GM12892 (cell line): Measurements from ENCODE around the gene DBF4B.

Source experiments
- POLR2A ChIP-seq: IDR thresholded peaks from 2 replicates; pipeline ENCODE4 v1.6.1; 2011; ENCODE audit warnings: low read depth, low read length, control low read depth
- POLR2AphosphoS5 ChIP-seq: IDR thresholded peaks from 2 replicates; pipeline ENCODE4 v1.6.1; 2011; ENCODE audit warnings: low read depth, low read length, control low read depth
- TAF1 ChIP-seq: IDR thresholded peaks from 2 replicates; pipeline ENCODE4 v1.6.1; 2011; ENCODE audit warnings: low read depth, mild to moderate bottlenecking, control low read depth, low read length, borderline replicate concordance

DNA sequence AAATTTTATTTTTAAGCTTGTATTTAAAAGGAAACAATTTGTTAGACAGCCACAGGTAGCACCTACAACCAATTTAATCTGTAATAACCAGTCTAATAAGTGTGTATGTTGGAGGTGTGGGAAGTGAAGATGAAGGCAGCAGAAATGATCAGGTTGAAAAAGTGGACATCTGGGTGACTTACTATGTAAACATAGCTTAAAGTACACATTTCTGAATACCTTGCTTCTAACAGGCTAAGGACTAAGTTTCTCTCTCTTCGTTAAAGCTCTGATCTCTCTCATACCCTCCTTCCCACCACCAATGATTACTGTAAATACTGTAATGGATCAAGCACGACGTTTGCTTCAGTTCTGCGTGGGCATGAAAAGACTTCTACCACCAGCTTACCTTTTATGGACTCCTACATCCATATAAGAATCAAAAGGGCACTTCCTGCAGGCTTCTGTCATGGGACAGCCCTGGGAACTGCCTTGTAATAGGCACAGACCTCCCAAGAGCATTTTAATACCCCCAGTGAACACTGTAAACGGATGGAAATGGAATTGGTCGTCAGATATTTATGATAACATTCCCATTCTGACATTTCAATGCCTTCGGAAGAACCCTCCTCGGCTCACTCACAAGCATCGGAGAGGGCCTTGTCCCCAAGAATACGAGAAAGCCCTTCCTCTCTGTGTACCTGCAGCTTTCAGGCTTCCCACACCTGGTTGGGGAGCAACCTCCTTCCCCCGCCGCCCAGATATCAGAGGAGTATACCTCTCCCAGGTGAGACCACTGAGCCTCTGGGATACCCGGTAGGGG lies 19.6 kb upstream of the DBF4B start:
- TF ChIP-seq POLR2AphosphoS5 (no peak), POLR2A (no peak), TAF1 (no peak)
